Measurements from ENCODE around the gene KRTAP10-1.
"Not testable (repeated sequence)": the region's sequence is repeated elsewhere in the genome, so short reads cannot be mapped to it uniquely, and the experiment has no call there.

GRCh38 chr21:44503006-44503889 is 36.7 kb downstream of the KRTAP10-1 start:
- not testable (repeated sequence) for TF ChIP-seq CTCF, POLR2AphosphoS5 (IDR thresholded peaks at IDR 0.05)
